LHCN-M2 (cell line): Measurements from ENCODE around the gene RTN4R. TPM values are rescaled to one million over a fixed set of nuclear protein-coding genes. Genes with fewer than 3 reads are reported as not detected.

Source experiments
- DNase-seq: peaks from one replicate; pipeline ENCODE4 v3.0.0-alpha.2; 2012; ENCODE audit warnings: low read depth
- total RNA-seq: library from RNA; depleted of rRNA; stranded (reverse); fragments of >200 nt; gene quantifications from 2 replicates; pipeline ENCODE4 v1.2.3, GENCODE V29; 2014

The RTN4R gene
- total RNA-seq, 1 experiment from 2014 or later, result 0.63 TPM

DNA sequence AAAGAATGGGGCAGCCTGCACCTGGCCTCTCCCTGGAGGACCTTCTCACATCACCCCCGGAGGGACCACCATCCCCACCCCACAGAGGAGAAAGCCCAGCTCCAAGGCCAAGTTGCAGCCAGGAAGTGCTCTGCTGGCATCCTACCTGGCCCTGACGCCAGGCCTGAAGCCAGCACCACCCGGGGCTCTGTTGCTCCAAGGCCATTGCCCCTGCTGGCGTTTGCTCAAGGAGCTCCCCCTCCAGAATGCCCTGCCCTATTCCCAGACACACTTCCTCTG lies 10.2 kb downstream of the RTN4R start:
- no peak for DNase-seq

DNA sequence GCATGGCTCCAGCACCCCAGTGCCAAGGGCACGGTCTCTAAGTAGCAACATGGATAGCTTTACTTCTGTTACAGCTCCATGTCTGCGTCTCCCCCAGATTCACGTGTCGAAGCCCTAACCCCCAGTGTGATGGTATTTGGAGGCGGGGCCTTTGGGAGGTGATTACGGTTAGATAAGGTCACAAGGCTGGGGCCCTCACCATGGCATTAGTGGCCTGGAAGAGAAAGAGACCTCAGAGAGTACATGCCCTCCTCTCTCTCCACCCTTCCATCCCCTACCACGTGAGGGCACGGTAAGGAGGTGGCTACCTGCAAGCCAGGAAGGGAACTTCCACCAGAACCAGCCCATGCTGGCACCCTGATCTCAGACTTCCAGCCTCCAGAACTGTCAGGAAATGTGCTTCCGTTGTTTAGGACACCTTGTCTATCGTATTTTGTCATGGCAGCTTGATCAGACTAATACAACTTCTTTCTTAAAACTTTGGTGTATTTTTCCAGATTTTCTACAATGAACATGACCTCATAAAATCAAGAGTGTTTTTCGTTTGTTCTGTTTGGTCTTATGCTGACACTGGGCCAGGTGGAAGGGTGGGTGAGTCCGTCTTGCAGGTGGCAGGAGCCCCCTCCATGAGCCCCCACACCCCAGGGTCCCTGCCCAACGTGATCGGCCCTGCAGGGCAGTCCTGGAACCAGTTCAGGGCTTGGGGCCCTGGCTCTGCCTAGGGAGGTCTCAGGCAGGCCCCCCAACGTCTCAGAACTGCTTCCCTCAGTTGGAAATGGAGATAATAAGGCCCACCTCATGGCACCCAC lies 10.7 kb downstream of the RTN4R start:
- no peak for DNase-seq

DNA sequence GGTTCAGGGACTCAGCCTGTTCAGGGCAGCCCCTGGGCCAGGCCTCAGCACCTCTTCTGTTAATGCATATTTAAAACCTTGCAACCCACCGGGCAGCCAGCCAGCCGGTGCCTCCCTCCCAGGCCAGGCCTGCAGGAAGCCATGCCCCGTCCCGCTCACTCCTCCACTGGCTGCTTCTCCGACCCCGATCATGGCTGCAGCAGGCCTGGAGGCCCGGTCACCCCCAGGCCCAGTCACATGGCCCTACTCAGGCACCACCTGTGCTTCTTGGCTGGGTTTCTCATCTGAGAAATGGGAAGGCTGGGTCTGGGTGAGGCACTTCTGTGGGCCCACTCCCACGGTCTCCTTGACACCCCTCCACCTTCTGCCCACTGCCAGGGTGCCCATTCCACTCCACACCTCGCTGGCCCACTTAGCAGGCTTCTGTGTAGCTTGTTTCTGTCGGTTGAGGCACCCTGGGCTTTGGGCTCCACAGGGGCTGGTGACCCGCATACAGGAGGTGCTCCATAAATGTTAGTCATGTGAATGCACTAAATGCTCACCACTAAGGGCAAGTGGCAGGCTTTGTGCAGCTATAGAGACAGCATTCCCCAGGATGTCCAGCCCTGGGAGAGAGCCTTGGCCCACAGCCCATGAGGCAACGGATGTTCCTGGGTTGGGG lies 11.4 kb downstream of the RTN4R start:
- DNase-seq, result no peak

DNA sequence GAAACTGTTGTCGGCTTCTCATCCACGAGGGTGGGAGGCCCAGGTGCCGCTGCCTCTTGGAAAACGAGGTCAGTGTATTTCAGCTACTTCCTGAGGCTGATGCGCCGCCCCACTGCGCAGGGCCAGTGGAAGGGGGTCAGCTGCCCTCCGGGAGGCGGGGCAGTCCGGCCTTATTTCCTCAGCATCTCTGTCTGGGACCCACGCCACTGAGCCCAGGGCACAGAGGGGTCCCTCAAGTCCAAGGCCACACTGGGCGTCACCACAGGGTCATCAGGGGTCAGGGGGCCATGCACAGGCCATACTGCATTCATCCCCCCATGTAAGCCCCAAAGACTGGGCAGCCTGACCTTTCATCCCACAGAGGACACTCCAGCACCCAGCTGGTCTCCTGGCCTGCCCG lies 12.1 kb downstream of the RTN4R start:
- no peak for DNase-seq

DNA sequence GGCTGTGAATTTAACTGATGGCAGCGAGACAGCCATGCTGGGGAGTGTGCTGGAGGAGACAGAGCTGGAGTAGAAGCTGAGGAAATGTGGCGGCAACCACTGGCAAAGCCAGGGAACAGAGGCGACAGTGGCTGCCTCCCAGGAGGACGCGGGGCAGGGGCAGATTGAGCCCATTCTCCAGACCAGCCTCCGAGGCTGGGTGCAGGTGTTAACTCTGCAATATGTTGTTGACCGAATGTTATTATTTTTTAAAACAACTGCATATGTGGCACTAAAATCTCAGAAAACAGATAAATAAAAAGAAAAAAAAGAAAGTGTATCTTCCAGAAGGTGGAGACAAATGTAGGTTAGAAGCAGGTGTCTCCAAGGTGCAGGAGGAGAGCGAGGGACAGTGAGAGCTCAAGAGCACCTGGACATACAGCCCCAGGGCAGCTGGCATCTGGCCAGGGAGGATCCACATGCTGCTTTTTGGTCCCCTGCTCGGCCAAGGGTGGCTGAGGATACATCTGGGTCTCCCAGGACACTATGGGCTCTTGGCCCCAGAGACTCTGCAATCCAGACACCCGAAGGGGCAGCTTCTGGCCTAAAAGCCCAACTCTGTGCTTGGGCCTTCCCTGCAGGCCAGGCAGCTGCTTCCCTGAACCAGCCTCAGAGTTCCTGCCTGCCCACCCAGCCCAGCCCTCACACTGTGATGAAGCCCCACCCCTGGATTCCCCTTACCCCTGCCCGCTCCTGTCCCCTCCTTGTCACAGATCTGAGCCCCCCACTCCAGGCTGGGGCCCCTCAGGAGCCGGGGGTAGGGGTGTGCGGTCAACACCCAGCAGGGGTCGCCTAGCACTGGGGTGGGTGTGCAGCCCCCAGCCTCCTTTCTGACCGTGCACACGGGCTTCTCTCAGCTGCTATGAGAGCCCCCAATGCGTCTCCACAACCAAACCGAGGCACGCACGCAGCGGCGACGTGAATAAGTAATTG lies 12.9 kb downstream of the RTN4R start:
- DNase-seq, result no peak

DNA sequence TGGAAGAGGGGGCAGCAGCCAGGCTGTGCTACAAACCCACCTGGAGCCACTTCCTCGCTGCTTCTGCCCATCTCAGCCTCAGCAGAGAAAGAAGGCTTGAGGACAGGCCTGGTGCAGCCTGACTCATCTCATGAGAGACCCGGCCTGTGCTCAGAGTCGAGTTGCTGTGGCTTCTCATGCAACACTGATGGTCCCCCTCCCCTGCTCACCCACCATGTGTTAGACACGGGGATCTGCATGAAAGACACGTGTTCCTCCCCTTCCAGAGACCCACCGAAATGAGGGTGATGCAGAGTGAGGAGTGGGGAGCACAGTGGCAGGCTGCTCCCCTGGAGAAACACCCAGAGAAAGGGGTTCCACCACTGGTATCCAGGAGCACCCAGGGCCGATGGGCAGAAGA lies 15.0 kb downstream of the RTN4R start:
- DNase-seq, result no peak

DNA sequence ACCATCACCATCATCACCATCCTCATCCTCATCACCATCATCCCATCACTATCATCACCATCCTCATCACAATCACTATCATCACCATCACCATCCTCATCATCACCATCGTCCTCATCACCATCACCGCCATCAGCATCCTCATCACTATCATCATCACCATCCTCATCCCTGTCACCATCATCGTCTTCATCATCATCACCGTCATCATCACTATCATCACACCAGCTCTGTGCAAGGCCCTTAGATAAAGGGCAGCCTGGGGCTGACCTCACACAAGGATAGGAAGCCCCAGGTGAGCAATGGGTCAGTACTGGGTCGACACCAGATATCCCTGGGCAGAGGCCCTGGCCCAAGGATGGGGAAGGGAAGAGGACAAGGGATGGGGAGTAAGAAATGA lies 16.1 kb downstream of the RTN4R start:
- DNase-seq, result no peak

DNA sequence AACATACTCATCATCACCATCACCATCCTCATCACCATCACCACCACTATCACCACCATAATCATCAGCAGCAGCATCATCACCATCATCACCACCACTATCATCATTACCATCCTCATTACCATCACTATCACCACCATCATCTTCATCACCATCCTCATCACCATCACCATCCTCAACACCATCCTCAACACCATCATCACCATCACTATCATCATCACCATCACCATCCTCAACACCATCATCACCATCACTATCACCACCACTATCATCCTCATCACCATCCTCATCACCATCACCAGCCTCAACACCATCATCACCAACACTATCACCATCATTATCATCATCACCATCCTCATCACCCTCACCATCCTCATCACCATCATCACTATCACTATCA lies 16.6 kb downstream of the RTN4R start:
- DNase-seq, result no peak

DNA sequence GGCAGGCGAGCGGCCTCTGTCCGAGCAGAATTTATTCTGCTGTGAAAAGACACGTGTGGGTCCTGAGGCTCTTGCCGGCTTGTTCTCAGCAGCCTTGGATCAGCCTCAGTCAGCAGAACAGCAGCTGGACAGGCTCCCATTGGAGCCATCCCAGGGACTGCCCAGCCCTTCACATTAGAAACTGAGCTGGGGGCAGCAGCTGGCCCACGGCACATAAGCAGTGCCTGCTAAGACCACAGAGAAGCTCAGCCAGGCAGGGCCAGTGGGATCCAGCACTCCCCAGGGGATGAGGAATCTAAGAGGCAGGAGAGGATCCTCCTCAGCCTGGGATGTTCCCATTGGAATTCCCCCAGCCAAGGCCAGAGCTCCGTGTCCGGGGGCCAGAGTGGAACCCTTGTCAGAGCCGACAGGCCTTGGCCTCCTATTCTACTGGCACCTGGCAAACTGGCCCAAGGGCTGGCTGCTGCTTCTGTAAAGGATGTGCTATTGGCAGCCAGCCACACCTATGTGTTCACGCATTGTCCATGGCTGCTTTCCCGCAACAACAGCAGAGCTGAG lies 18.2 kb downstream of the RTN4R start:
- peak; percentile 34 for DNase-seq

DNA sequence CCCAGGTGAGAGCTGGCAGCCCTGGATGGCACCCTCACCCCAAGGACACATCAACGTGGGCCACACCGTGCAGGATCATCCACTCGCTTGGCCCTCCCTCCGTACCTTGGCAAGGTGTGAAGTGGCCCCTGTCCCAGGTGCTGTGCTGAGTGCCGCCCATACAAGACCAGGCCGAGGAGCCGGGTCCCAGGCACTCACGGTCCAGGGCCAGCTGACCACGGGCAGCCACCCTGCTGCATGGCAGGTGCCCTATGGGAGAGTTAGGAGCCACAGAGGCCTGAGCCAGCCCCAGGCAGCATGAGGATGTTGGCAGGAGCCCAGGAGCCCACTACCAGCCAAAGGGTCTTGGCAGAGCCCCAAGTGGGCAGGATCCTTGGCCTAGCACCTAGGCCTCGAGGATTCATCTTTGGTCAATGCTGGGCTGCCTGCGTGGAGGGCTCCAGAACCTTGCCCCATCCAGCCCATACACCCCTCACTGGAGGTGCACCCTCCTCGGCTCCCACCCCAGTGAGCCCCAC lies 19.6 kb downstream of the RTN4R start:
- no peak for DNase-seq

DNA sequence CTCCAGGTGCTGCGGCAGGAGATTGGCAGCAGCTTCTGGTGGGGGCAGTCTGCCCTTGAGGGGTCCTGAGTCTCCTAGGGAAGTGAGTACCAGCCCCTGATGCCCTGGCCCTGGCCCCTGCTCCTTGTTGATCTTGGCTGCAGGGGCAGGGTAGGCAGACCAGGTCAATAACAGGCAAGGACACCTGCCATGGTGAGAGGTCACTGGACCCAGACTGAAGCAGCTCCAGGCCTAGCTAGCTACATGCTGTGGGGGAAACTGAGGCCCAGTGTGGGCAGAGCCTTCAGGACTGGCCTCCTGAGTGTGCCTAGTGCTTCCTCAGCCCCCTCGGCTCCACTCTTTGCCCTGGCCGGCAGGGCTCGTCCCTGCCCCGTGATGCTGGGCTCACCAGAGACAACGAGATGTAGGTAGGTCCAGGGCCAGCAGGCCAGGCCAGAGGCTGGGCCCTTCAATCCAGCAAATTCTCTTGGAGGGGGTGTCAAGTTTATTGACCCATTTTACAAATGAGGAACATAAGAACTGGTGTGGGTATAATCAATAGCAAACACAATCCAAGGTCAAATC lies 20.4 kb downstream of the RTN4R start:
- no peak for DNase-seq

DNA sequence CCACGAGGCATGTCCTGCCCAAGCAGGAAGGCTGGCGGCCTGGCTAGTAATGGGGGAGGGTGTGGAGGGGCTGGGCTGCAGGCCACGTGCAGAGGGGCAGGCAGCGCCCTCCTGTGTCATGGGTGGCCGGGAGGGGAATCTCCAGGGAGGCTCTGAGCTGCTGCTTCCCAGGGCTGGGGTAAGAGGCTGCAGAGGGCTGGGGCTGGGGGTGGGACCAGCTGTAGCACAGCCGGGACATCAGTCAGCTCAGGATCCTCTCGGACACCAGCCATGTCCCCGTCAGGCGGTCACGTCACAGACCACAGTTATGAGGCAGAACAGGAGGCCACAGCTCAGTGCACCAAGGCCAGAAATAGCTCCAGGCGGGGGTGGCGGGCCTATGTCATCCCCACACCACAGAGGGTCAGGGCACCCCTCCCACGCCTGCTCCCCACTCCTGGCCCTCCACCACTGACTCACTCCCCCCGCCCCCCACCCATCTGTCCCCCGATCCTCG lies 21.1 kb downstream of the RTN4R start:
- peak; percentile 48 for DNase-seq

DNA sequence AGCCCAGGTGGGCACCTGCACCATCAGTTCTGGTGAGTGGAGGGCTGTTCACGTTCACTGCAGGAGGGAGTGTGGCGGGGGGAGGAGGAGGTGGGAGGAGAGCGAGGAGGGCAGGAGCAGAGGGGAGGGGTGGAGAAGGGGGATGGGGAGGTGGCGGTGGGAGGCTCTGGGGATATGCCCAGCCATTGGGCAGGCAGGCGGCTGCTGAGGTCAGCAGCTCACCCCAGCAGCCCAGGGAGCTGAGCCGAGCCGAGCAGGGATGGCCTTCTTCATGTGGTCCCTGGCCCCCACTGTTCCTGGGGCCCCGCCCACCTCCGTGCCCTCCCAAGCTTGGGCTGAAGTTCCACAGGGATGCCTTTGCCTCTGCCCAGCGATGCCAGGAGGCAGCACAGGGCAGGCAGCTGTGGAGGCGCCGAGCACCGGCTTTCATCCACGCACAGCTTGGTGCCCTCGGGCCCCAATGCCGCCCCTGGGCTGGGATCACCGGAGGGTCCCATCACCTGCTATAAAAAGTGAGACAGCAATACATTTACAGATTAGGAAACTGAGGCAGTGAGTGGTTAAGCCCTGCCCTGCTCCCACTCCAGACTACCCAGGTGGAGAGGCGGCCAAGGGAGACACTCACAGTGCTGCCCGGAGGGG lies 21.6 kb downstream of the RTN4R start:
- DNase-seq, result no peak

DNA sequence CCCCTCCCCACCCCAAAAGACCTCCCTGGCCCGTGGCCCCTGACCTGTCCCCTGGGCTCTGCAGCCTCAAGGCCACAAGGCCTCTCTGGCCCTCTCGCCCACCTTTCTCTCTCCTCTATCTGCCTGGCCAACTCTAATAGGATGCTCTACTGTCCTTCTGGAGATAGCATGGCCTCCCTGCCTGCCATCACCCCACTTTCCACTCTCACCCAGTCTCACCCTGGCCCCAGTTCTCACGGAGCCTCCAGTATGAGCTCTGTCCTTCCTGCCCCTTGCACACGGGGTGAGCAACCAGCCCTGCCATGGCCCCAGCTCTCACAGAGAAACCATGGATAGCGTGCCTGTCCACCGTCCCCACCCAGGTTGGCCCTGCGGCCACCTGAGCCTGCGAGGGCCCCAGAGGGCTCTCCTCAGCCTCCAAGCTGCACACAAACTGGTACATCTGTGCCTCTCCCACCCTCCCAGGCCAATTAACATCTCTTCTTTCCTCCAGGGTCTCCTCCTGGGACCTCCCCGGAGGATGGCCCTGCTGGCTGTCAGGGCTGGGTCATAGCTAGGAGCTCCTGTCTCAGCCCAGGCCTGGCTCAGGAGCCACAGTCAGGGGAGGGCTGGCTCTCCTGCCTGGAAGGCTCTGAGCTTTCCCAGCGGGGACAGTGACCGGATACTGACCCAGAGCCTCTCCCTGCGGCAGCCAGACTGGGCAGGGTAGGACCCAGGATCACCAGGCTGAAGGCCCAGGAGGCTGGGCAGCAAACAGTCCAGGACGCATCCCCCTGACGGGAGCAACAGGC lies 22.3 kb downstream of the RTN4R start:
- DNase-seq, result no peak

DNA sequence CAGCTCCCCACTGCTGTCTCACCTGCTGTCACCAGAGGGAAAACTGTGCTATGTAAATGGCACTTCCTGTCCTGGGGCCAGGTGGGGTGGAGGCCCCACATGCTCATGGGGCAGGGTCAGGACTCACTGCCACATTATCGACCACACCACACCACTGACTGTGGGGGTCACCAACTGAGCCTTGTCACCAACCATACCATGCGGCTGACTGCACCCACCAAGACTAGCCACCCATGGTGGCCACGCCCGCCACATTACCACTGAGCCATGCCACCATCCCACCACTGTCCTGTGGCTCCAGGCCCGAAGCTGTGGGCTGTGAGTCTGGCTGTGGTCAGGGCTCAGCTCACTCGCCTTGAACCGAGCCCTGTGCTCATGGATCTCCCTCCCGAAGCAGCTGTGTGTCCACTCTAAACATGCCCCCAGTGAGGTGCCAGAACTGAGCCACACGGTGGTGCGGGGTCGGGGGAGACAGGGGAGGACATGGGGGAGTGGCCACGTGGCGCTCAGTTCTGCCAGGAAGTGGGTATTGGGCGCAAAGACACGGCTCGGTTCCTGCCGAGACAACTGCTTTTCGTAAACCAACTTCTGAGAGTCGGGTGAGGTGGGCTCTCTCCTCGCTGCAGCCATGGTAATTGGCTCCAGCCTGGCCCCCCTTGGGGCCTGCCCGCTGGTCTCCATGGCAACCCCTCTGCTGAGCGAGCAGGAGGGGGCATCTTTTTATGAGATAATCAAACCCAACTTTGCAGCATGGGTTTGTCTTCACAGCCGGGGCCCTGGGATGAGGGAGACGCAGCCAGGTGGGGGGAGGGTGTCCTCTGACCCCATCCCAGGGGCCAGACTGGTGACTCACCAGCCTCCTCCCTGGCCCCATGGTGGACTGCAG lies 23.2 kb downstream of the RTN4R start:
- no peak for DNase-seq

DNA sequence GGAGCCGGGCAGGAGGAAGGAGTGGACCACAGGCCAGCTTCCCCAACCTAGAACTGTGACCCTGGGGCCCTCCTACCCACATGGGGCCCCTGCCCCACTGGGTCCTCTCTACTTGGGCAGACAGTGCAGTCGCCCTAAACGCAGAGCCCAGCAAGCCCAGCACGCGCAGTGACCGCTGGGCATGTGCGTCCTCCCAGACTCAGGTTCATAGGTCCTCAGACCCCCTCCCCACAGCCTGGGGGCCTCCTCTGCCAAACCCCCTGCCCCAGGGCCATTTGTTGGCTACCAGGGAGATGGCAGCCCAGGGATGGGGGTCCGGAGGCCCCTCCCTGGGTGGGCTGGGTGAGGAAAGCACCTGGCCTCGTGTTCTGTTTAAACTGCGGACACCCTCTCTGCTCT lies 23.9 kb downstream of the RTN4R start:
- no peak for DNase-seq

DNA sequence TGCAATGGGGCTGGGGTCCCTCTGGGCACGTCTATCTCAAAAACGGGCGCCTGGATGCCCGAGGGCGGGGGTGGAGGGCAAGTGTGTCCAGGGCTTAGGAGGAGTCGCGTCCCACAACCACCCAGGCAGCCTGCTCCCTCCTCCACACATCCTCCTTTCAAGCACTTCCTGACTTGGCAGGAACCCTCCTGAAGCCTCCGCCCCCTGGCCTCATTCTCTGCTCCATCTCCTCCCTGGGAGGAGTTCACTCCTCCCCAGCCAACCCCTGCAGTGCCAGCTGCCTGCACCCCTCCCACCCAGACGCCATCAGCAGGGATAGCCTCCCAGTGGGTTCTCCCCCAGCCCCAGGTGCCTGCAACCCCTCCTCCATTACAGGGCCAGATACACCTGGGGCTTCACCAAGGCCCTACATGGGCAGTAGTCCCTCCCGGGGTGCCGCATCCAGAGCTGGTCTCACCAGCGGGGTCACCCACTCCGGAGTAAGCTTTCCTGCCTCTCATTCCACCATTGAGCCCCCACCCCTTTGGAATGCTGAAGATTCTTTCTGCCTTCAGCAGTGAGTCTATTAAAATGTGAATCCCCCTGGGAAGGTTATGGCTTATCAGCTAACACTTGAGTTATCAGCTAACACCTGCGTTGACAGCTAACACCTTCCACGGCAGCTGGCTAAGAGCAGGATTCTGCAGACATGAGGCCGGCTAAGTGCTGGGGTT lies 24.4 kb downstream of the RTN4R start:
- DNase-seq, result peak; percentile 16

DNA sequence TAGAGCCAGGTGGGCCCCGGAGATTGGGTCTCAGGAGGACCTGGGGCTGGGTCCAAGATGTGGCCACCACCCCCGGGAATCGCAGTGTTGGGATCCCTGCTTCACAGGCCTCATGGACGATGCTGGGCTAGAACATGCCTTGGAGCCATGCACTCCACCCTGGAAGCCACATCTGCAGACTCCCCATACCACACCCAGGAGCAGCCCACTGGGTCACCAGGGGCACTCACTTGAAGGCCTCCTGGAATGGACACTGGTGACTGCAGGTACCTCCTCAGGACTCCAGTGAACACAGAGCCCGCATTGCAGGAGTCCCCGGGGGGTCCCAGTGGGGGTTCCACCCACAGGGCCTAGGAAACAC lies 25.0 kb downstream of the RTN4R start:
- DNase-seq, result no peak
